ENCODE data around the gene BCAS4.

- TF ChIP-seq, protein P1, sequence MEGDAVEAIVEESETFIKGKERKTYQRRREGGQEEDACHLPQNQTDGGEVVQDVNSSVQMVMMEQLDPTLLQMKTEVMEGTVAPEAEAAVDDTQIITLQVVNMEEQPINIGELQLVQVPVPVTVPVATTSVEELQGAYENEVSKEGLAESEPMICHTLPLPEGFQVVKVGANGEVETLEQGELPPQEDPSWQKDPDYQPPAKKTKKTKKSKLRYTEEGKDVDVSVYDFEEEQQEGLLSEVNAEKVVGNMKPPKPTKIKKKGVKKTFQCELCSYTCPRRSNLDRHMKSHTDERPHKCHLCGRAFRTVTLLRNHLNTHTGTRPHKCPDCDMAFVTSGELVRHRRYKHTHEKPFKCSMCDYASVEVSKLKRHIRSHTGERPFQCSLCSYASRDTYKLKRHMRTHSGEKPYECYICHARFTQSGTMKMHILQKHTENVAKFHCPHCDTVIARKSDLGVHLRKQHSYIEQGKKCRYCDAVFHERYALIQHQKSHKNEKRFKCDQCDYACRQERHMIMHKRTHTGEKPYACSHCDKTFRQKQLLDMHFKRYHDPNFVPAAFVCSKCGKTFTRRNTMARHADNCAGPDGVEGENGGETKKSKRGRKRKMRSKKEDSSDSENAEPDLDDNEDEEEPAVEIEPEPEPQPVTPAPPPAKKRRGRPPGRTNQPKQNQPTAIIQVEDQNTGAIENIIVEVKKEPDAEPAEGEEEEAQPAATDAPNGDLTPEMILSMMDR (conservative IDR thresholded peaks at IDR 0.05) = no peak
- TF ChIP-seq ZFX (IDR thresholded peaks at IDR 0.05) = no peak
These were observed 7.7 kb upstream of the BCAS4 start for GRCh38 chr20:50787181-50787580.
